ENCODE results near the gene SIRT7. TPM values are rescaled to one million over a fixed set of nuclear protein-coding genes. Genes with fewer than 3 reads are reported as not detected.

The SIRT7 gene
- polyA plus RNA-seq, 1 donor from 2014 or later, result 44.5 TPM

GRCh38 chr17:81934850-81935708 is 17.1 kb upstream of the SIRT7 start:
- Histone ChIP-seq H3F3A (ENCODE audit: insufficient read depth, low read length, poor library complexity, severe bottlenecking) (no peaks in the 10 kb centered on the region), H3K9me3 (ENCODE audit: low read length) (no peaks in the 10 kb centered on the region), H4K20me1 (ENCODE audit: insufficient read depth) (no peaks in the 10 kb centered on the region), H3K4me2 (ENCODE audit: low read length) (no peak overlapping the region), H3K4me3 (ENCODE audit: low read length) (no peak overlapping the region), H3K9me2 (ENCODE audit: insufficient read depth, low read length) (no peaks in the 10 kb centered on the region), H3K27me3 (ENCODE audit: insufficient read depth, low read depth, low read length) (no peaks in the 10 kb centered on the region), H3K9ac (ENCODE audit: low read length) (no peak overlapping the region), H2AFZ (ENCODE audit: low read depth, low read length) (no peak overlapping the region), H3K27ac (ENCODE audit: low read length) (no peak overlapping the region), H3K36me3 (ENCODE audit: insufficient read depth, low read length) (no peaks in the 10 kb centered on the region), H3K79me2 (replicated peaks; ENCODE audit: insufficient read depth, low read length) (no peaks in the 10 kb centered on the region)
- TF ChIP-seq RAD21 (conservative IDR thresholded peaks at IDR 0.05) (no peak), CTCF (IDR thresholded peaks at IDR 0.05; ENCODE audit: poor library complexity, severe bottlenecking) (no peak), TAF1 (IDR thresholded peaks at IDR 0.05; ENCODE audit: low read depth) (no peak), EZH2 (IDR thresholded peaks at IDR 0.05; ENCODE audit: borderline replicate concordance, insufficient read depth, low read length, poor library complexity, severe bottlenecking) (no peak), REST (IDR thresholded peaks at IDR 0.05; ENCODE audit: borderline replicate concordance) (no peak), SMC3 (conservative IDR thresholded peaks at IDR 0.05; ENCODE audit: poor library complexity) (no peak), EP300 (conservative IDR thresholded peaks at IDR 0.05; ENCODE audit: poor library complexity, severe bottlenecking) (no peak), MXI1 (conservative IDR thresholded peaks at IDR 0.05; ENCODE audit: poor library complexity, severe bottlenecking) (no peak), POLR2AphosphoS5 (IDR thresholded peaks at IDR 0.05) (no peak)

GRCh38 chr17:81934098-81934757 is 16.3 kb upstream of the SIRT7 start:
- no peaks in the 10 kb centered on the region for H3K36me3 ChIP-seq (ENCODE audit: insufficient read depth, low read length)
- H3K9ac ChIP-seq (ENCODE audit: low read length), result no peak overlapping the region
- TF ChIP-seq MXI1 (conservative IDR thresholded peaks at IDR 0.05; ENCODE audit: poor library complexity, severe bottlenecking) (no peak), CTCF (IDR thresholded peaks at IDR 0.05; ENCODE audit: poor library complexity, severe bottlenecking) (no peak), POLR2AphosphoS5 (IDR thresholded peaks at IDR 0.05) (no peak), REST (IDR thresholded peaks at IDR 0.05; ENCODE audit: borderline replicate concordance) (no peak), EZH2 (IDR thresholded peaks at IDR 0.05; ENCODE audit: borderline replicate concordance, insufficient read depth, low read length, poor library complexity, severe bottlenecking) (no peak)
- H3K9me3 ChIP-seq (ENCODE audit: low read length), result no peaks in the 10 kb centered on the region
- H4K20me1 ChIP-seq (ENCODE audit: insufficient read depth), result no peaks in the 10 kb centered on the region
- H3F3A ChIP-seq (ENCODE audit: insufficient read depth, low read length, poor library complexity, severe bottlenecking), result no peaks in the 10 kb centered on the region
- H3K4me3 ChIP-seq (ENCODE audit: low read length), result no peak overlapping the region
- no peak overlapping the region for H2AFZ ChIP-seq (ENCODE audit: low read depth, low read length)
- H3K27me3 ChIP-seq (ENCODE audit: insufficient read depth, low read depth, low read length), result no peaks in the 10 kb centered on the region
- H3K27ac ChIP-seq (ENCODE audit: low read length), result no peak overlapping the region
- no peaks in the 10 kb centered on the region for H3K79me2 ChIP-seq (replicated peaks; ENCODE audit: insufficient read depth, low read length)
- no peak overlapping the region for H3K4me2 ChIP-seq (ENCODE audit: low read length)
- no peaks in the 10 kb centered on the region for H3K9me2 ChIP-seq (ENCODE audit: insufficient read depth, low read length)
